Medulla oblongata (tissue), 1 donor: ENCODE measurements around the gene THADA.
A peak's percentile ranks its signal among the peaks of the same experiment; 100 is the strongest.

Experiments used
- DNase-seq: peaks from one replicate; pipeline ENCODE4 v3.0.0-alpha.2; 2015; ENCODE audit errors: extremely low spot score

The THADA gene

GRCh38 chr2:43250015-43250414 lies 345.8 kb downstream of the THADA start:
- DNase-seq: no peak

- no peak for DNase-seq
Observed at GRCh38 chr2:43248621-43249020, 347.2 kb downstream of the THADA start.

- DNase-seq: no peak
Observed at GRCh38 chr2:43246641-43247040, 349.2 kb downstream of the THADA start.

GRCh38 chr2:43241558-43241957 lies 354.3 kb downstream of the THADA start:
- no peak for DNase-seq

GRCh38 chr2:43240766-43241150 lies 355.1 kb downstream of the THADA start:
- DNase-seq: no peak

- DNase-seq: peak; percentile 63
Observed at GRCh38 chr2:43239981-43240765, 355.7 kb downstream of the THADA start.

- no peak for DNase-seq
Observed at GRCh38 chr2:43238813-43239212, 357.0 kb downstream of the THADA start.

- no peak for DNase-seq
Observed at GRCh38 chr2:43238176-43238575, 357.7 kb downstream of the THADA start.

GRCh38 chr2:43233218-43234212 lies 362.3 kb downstream of the THADA start:
- peak; percentile 68 for DNase-seq

GRCh38 chr2:43230951-43231827 lies 364.6 kb downstream of the THADA start:
- DNase-seq: peak; percentile 30

- no peak for DNase-seq
Observed at GRCh38 chr2:43230351-43230885, 365.4 kb downstream of the THADA start.

- peak; percentile 29 for DNase-seq
Observed at GRCh38 chr2:43228756-43229659, 366.8 kb downstream of the THADA start.

- peak; percentile 42 for DNase-seq
Observed at GRCh38 chr2:43228321-43228751, 367.5 kb downstream of the THADA start.

GRCh38 chr2:43227830-43228281 lies 368.0 kb downstream of the THADA start:
- no peak for DNase-seq

GRCh38 chr2:43226955-43227829 lies 368.6 kb downstream of the THADA start:
- peak; percentile 94 for DNase-seq

GRCh38 chr2:43226558-43226954 lies 369.3 kb downstream of the THADA start, which contains the start of gene ZFP36L2:
TSS of gene ZFP36L2 (minus strand) at chr2:43226606. CDS start at chr2:43226315, 291 bp downstream.
- DNase-seq: peak; percentile 98

GRCh38 chr2:43225788-43226557 lies 369.9 kb downstream of the THADA start:
- peak; percentile 58 for DNase-seq
